HL-60 (cell line): ENCODE data around the gene MGAT4B.

Source experiments
- CTCF ChIP-seq: IDR thresholded peaks from one replicate; pipeline ENCODE4 v1.5.1; 2011; ENCODE audit warnings: low read length, control low read depth, inconsistent platforms; ENCODE audit not compliant: insufficient read depth
- POLR2AphosphoS5 ChIP-seq: IDR thresholded peaks from 2 replicates; pipeline ENCODE4 v1.6.1; 2012; ENCODE audit warnings: low read depth
- REST ChIP-seq: IDR thresholded peaks from 2 replicates; pipeline ENCODE4 v1.6.1; 2012; ENCODE audit warnings: low read depth; ENCODE audit not compliant: insufficient replicate concordance

GRCh38 chr5:179827680-179828079, 21.0 kb upstream of the MGAT4B start:
- TF ChIP-seq REST (no peak), CTCF (no peak), POLR2AphosphoS5 (peak; percentile 52)
